Psoas muscle (tissue), 8 donors: Measurements from ENCODE around the gene PDGFRA. TPM values are rescaled to one million over a fixed set of nuclear protein-coding genes. Genes with fewer than 3 reads are reported as not detected.

Source experiments
- ATAC-seq, 4 donors: fragments of 200-7000 bp; cut with Tn5 transposase; one replicate each; pipeline ENCODE4 v1.9.1; 2020; ENCODE audit warnings: moderate library complexity in 3 of 4, mild to moderate bottlenecking in 2 of 4
- DNase-seq, 2 donors: peaks; one replicate each; pipeline ENCODE4 v3.0.0-alpha.2; 2020
- H3K27ac ChIP-seq: fragments of 200-600 bp; one replicate; pipeline ENCODE4 v1.8.0; 2022
- H3K27me3 ChIP-seq, 3 donors: fragments of 200-600 bp in 1 of 3; one replicate each; pipeline versions ENCODE4 v1.6.1 to v1.8.0; 2013 to 2022; ENCODE audit warnings: low read length in 2 of 3, mild to moderate bottlenecking in 2 of 3, moderate library complexity in 1 of 3; ENCODE audit not compliant: insufficient read depth in 3 of 3
- H3K36me3 ChIP-seq, 2 donors: fragments of 200-600 bp in 1 of 2; one replicate each; pipeline versions ENCODE4 v1.6.1 to v1.8.0; 2013 to 2022; ENCODE audit warnings: low read depth in 1 of 2, mild to moderate bottlenecking in 1 of 2, moderate library complexity in 1 of 2; ENCODE audit not compliant: insufficient read depth in 1 of 2
- H3K4me1 ChIP-seq: fragments of 200-600 bp; one replicate; pipeline ENCODE4 v1.8.0; 2022
- H3K4me3 ChIP-seq: fragments of 200-600 bp; one replicate; pipeline ENCODE4 v1.8.0; 2022; ENCODE audit warnings: mild to moderate bottlenecking
- H3K9me3 ChIP-seq: fragments of 200-600 bp; one replicate; pipeline ENCODE4 v1.8.0; 2022
- WGBS, 3 donors: extraction: QIAGEN DNeasy Blood & Tissue Kit; methylation state at CpG; one replicate each; pipeline versions ENCODE4 v1.1.6 to v1.1.7; 2013; 5-methylcytosine and 5-hydroxymethylcytosine counted together
- intact Hi-C, 2 donors: fragments of 100-400 bp; cut with DNase I; formaldehyde crosslinking; loops; one replicate each; pipeline versions ENCODE4 v1.11.0 to v1.14.2; 2022
- polyA plus RNA-seq, 3 donors: library from polyadenylated mRNA; stranded (reverse); fragments of 200-250 nt; gene quantifications; one replicate each; pipeline ENCODE4 v1.2.3, GENCODE V29; 2013
- total RNA-seq, 4 donors: library from RNA; stranded (reverse); fragmentation: NEBNext Ultra II Directional in 2 of 4; extraction: Animal tissue kit (Norgen Biotek cat#: 25700) in 2 of 4; gene quantifications; one replicate each; pipeline versions ENCODE4 v1.2.1 to v1.2.4, GENCODE V29; 2021 to 2023
- TF ChIP-seq, protein P1 (sequence below): fragments of 200-600 bp; IDR thresholded peaks from one replicate; pipeline ENCODE4 v1.8.0; 2022; ENCODE audit warnings: antibody characterized with exemption
- donor health status: healthy with polysubstance abuse.
- donor health status: DM: no; HTN: no; CAD: no; lungs with moderate emphysema.
- donor health status: Bipolar disorder and iron deficiency.
- donor health status: healthy.
- donor health status: DM: yes; HTN: yes; CAD: no.
- donor health status: DM: no; HTN: no; CAD: no.
- donor health status: DM: no; HTN: no; CAD: no.
- donor health status: DM: yes; HTN: yes; CAD: no.

Gene PDGFRA
- total and polyA plus RNA-seq, 7 donors: 3.1 to 32.6 (median 12.9) TPM

DNA sequence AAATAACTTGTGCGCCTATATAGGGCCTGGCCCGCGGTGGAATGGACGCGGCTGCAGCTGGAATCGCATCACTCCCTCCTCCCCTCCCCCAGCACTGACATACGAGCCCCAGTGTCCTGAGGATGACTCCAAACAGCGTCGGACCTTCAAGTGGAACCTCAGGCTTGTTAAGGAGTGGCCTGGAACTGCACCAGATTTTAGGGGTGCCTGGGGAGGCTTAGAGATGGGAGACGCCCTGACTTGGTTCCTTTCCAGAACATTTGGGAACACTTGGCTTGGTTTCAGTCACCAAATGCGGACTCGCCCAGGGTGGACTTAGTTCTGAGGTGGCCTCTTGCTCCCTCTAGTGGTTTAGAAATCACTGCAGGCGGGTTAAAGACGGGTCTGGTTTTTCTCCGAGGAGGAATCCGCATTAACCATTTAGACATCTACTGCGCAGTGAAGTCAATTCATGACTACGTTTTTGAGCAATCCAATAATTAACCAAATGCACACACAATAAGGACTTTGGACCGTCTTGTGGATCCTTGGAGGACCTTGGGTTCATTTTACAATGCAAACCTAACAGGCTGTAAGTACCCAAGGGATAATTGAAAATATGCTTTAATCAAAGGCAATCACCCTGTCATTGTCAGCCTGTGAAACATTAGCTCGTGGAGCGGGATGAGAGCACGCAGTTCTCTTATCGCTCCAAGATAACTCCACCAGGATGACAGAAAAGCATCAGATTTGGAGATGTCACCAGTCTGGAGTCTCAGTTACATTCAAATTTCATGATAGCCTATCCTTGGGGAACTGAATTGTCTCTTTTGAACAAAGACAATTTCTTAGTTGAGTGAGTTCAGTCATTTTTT is 11.2 kb upstream of the PDGFRA start:
- H3K36me3 ChIP-seq: no peaks in the 10 kb centered on the region
- no peaks in the 10 kb centered on the region for H3K4me1 ChIP-seq
- H3K27me3 ChIP-seq: peaks cover 0 to 9% (median 0%) of the 10 kb centered on the region in 3 donors
- DNase-seq (peak; percentile 76 to 88), ATAC-seq (peak; percentile 86 to 96 (median 94))
- TF ChIP-seq, protein P1, sequence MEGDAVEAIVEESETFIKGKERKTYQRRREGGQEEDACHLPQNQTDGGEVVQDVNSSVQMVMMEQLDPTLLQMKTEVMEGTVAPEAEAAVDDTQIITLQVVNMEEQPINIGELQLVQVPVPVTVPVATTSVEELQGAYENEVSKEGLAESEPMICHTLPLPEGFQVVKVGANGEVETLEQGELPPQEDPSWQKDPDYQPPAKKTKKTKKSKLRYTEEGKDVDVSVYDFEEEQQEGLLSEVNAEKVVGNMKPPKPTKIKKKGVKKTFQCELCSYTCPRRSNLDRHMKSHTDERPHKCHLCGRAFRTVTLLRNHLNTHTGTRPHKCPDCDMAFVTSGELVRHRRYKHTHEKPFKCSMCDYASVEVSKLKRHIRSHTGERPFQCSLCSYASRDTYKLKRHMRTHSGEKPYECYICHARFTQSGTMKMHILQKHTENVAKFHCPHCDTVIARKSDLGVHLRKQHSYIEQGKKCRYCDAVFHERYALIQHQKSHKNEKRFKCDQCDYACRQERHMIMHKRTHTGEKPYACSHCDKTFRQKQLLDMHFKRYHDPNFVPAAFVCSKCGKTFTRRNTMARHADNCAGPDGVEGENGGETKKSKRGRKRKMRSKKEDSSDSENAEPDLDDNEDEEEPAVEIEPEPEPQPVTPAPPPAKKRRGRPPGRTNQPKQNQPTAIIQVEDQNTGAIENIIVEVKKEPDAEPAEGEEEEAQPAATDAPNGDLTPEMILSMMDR: peak; percentile 90
- H3K27ac ChIP-seq: no peak overlapping the region
- WGBS, 3 donors: 1 to 2% (median 2%) methylated on average over 23 of the region's 23 CpGs
- intact Hi-C loops: loop anchor here (2.0 to 5.0 kb wide), 4 partner anchors 286 to 1021 kb away; no protein-coding TSS in a partner anchor
- H3K4me3 ChIP-seq: peak overlapping the region; percentile 61
- H3K9me3 ChIP-seq: no peaks in the 10 kb centered on the region

DNA sequence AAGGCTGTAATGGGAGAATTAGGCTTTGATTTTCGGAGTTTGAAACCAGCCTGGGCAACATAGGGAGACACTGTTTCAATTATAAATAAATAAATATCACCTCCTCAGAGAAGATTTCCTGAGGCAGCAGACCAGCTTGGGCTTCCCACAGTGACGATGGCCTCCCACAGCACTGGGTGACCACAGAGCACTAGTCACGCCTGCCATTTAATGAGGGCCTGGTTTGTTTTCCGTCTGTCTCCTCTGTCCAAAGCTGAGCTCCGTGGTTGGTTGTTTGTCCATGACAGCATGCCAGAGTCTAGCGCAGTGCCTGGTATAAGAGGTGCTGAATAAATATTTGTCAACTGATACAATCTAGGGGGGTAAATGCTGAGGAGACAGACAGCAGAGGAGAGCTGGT is 10.4 kb upstream of the PDGFRA start:
- WGBS, 3 donors: 83 to 86% (median 85%) methylated on average over 6 of the region's 6 CpGs
- Histone ChIP-seq H3K36me3 (no peaks in the 10 kb centered on the region), H3K27me3 (peaks cover 0 to 12% (median 0%) of the 10 kb centered on the region in 3 donors), H3K4me3 (no peak overlapping the region), H3K9me3 (no peaks in the 10 kb centered on the region), H3K27ac (no peak overlapping the region), H3K4me1 (no peaks in the 10 kb centered on the region)
- DNase-seq: no peak
- TF ChIP-seq, protein P1: no peak
- intact Hi-C loops: loop anchor here (2.0 to 5.0 kb wide), 4 partner anchors 286 to 1021 kb away; no protein-coding TSS in a partner anchor
- ATAC-seq: no peak

DNA sequence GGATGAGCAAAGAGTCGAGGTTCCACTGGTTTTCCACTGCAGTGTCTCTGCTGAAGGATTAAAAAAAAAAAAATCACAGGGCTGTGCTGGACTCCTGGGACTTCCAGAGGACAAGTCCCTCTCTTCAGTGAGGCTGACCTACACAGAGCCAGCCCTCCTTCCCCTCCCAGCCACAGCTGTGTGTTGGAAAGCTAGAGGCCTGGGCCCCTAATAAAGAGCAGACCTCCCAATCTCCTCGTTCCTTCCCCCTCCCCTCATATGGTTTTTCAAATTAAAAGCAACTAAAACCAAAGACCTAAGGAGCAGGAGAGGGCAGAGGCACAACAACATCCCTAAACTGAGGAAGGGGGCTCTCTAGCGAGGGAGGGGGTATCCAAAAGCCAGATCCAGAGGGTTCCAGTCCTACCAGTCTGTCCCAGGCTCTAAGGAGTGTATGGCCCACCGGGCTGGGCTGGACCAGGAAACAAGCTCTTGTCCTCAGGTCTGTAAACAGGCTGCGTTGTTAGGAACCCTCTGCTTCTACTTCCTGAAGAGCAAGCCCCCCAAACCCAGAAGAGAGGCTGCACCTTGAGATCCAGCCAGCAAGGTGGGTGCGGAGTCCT is 4.0 kb upstream of the PDGFRA start:
- no peak overlapping the region for H3K4me3 ChIP-seq
- H3K36me3 ChIP-seq: no peaks in the 10 kb centered on the region
- peaks cover 0 to 66% (median 27%) of the 10 kb centered on the region in 3 donors for H3K27me3 ChIP-seq
- 54 to 64% (median 57%) methylated on average over 6 of the region's 6 CpGs for WGBS, 3 donors
- H3K27ac ChIP-seq: no peak overlapping the region
- intact Hi-C loops: loop anchor here (5.0 to 10.0 kb wide), 2 partner anchors 318 to 730 kb away; no protein-coding TSS in a partner anchor
- peaks cover 15% of the 10 kb centered on the region for H3K4me1 ChIP-seq
- no peak for ATAC-seq
- TF ChIP-seq, protein P1: no peak
- DNase-seq: no peak
- no peaks in the 10 kb centered on the region for H3K9me3 ChIP-seq

DNA sequence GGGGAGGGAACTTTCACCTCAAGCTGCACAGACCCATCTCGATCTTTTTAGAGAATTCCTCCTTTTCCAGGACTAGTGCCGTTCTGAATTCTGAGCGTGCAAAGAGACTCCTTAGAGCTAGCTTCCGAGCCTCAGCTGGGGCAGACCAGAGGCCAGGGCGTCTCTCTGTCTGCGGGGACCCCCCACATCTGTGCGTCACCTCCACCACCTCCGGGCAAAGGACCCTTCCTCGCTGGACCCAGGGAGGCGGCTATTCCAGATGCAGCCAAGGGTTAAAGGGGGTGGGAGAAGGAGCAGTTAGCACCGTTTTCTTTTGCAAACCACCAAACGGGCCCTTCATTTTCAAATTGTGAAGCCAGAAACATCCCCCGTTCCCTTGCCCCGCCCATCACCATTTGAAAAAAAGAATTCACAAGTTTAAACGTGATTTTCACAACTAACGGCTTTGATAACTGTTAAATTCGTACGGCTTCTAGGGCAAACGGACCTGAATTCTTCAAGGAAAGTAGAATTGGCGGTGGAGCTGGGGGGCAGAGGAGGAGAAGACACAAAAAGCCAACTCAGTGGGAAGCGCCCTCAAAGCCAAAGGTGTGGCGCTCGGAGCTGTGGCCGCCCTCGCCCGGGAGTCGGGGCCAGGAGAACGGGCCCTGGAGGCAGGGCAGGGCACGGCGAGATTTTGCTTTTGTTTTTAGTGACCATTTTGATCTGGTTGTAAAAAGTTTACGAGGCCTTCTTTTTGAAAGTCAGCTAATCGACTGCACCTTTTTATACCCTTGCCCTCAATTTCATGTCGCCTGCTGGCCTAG is 3.3 kb upstream of the PDGFRA start:
- Histone ChIP-seq H3K4me1 (peaks cover 22% of the 10 kb centered on the region), H3K9me3 (no peaks in the 10 kb centered on the region), H3K27me3 (peaks cover 0 to 73% (median 32%) of the 10 kb centered on the region in 3 donors), H3K27ac (no peak overlapping the region), H3K36me3 (no peaks in the 10 kb centered on the region), H3K4me3 (peak overlapping the region; percentile 58)
- ATAC-seq: no peak
- no peak for DNase-seq
- TF ChIP-seq, protein P1: no peak
- intact Hi-C loops: loop anchor here (5.0 to 10.0 kb wide), 2 partner anchors 318 to 731 kb away; no protein-coding TSS in a partner anchor
- 18 to 41% (median 32%) methylated on average over 33 of the region's 33 CpGs for WGBS, 3 donors
